HG03378 (cell line): ENCODE measurements around the gene NBPF12.
"Not testable (repeated sequence)": the region's sequence is repeated elsewhere in the genome, so short reads cannot be mapped to it uniquely, and the experiment has no call there.

Source experiments
- ATAC-seq: cut with Tn5 transposase; IDR thresholded peaks from one replicate; pipeline ENCODE4 v1.9.1; 2021; ENCODE audit warnings: mild to moderate bottlenecking, moderate library complexity; ENCODE audit not compliant: unreplicated experiment

NBPF12 gene

DNA sequence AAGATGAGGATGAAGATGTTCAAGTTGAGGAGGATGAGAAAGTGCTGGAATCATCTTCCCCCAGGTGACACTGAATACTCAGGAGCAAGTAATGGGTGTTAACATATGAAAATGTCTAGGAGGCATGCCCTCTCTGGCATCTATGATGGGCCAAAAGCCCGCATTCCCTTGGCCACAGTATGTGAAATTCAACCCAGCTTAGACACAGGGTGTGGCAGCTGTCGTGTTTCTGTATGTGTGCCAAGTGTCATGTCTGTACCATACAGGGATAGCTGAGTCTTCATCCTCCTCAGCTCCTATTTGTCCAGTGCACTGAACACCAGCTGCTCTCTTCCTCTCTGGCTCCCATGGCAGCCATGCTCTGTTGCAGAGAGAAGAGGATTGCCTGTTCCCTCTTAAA lies 32.5 kb downstream of the NBPF12 start:
- not testable (repeated sequence) for ATAC-seq

DNA sequence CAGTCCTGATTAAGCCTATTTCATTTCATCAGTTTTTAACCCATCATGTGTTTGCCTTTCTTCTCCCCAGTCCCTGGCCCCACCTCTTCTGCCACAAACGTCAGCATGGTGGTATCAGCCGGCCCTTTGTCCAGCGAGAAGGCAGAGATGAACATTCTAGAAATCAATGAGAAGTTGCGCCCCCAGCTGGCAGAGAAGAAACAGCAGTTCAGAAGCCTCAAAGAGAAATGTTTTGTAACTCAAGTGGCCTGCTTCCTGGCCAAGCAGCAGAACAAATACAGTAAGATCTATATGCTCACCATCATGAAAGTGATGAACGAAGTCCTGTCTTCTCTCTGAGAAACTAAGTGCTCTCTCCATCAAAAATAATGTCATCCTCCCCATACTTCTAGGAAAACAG lies 34.6 kb downstream of the NBPF12 start:
- ATAC-seq = not testable (repeated sequence)

DNA sequence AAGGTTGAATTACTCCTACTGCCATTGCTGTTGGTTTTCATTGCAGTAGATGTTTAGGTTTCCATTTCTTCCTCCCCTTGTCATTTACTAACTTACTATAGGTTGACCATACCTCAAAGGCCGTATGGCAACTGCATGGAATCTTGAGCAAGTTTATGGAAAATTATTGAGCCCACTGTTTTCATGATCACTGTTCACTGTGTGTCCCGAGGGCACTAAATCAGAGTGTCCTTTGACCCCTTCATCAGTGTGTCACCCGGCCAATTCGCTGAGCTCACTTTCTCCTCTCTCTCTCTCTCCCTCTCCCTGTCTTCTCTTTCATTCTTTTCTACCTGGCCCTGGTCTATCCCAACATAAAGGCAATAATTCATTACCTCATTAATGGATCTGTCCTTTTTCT lies 47.7 kb downstream of the NBPF12 start:
- not testable (repeated sequence) for ATAC-seq

DNA sequence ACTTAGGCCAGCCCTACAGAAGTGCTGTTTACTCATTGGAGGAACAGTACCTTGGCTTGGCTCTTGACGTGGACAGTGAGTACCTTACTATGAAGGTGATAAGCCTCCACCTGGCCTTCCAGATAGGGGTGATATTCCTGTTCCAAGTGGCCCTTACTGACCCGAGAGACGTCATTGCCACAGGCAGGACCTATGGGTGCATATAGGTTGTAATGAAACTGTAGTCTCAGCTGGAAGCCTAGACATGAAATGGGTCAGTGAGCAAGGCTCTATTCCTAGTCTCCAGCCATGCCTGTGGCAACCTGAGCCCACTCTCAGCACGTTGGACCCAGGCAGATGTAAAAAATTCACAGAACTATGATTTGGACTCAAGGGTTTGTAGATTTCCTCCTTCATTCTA lies 48.3 kb downstream of the NBPF12 start:
- not testable (repeated sequence) for ATAC-seq

DNA sequence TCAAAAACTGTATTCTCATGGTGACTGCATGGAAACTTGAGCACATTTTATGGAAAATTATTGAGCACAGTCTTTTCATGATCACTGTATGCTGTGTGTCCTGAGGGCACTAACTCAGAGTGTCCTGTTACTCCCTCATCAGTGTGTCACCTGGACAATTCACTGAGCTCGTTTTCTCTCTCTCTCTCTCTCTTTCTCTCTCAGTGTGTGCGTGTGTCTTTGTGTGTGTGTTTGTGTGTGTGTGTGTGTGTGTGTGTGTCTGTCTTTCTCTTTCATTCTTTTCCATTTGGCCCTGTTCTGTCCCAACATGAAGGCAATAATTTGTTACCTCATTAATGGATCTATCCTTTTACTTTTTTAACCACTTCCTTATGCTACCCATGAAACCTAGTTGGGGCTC lies 49.4 kb downstream of the NBPF12 start:
- not testable (repeated sequence) for ATAC-seq

DNA sequence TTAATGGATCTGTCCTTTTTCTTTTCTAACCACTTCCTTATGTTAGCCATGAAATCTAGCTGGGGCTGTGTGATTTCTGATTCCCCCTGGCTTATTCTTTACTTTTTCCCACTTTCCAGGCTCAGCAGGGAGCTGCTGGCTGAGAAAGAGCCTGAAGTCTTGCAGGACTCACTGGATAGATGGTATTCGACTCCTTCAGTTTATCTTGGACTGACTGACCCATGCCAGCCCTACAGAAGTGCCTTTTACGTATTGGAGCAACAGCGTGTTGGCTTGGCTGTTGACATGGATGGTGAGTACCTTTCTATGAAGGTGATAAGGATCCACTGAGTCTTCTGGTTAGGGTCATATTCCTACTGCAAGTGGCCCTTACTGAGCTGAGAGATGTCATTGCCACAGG lies 51.3 kb downstream of the NBPF12 start:
- ATAC-seq = not testable (repeated sequence)

DNA sequence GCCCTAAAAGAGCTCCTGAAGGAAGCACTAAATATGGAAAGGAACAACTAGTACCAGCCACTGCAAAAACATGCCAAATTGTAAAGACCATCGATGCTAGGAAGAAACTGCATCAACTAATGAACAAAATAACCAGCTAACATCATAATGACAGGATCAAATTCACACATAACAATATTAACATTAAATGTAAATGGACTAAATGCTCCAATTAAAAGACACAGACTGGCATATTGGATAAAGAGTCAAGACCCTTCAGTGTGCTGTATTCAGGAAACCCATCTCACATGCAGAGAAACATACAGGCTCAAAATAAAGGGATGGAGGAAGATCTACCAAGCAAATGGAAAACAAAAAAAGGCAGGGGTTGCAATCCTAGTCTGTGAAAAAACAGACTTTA lies 70.4 kb downstream of the NBPF12 start:
- ATAC-seq = not testable (repeated sequence)

DNA sequence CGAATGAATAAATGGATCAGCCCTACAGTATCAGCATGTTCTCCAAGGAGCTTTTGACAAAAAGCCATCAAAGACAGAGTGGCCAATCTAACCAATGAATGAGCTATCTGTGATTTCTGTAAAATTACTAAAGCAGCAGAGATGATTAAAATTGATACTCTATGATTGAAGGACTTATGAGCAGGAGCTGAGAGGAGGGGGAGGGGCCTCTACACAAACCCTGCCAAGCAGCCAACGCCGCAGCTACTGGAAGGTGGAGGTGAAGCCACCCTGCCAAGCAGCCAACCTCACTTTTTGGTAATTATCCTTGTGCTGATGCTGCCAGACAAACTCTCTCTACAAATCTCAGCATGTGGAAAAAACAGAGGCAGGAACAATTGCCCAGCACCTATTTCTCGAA lies 88.9 kb downstream of the NBPF12 start:
- not testable (repeated sequence) for ATAC-seq

DNA sequence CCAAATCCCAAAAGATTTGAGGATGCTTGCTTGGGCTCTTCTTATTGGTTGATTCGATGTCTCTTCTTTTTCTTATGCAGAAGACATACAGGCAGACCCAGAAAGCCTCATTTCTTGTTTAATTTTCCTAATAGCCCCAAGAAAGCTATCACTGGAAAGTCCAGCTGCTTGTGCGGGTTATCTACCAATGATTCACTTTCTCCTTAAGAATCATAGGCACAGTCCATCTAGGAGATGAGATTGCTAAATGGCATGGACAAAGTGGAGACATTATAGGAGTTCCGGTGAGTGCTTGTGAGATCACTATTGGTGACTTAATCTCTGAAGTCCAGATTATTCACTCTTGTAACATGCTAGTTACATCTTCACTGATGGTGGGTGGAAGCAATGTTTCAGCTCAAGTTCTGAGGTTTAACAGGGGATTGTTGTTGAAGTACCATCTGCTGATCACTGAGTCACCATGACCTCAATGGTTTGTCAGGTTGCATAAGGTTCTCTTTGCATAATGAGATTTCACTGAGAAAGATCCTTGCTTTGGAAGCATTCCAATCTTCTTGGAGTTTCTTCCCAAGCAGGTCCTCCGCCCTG lies 92.0 kb downstream of the NBPF12 start:
- ATAC-seq = not testable (repeated sequence)

DNA sequence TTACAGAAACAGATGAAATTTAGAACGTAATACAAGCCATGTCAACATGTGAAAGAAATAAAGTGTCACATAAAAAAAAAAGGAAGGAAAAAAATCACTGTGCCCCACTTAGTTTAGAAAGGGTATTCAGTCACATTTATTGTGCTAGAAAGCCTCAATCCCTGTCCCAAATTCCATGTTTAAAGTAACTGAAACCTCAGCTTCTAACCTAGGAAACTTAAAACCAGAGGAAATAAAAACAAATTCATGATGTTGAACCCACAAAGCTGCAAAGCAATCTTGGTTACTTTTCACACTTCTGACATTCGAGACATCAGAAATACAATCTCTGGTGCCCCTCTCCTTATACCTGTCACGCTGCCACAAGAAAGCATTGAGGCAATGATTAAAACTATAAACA lies 101.8 kb downstream of the NBPF12 start:
- no peak for ATAC-seq

DNA sequence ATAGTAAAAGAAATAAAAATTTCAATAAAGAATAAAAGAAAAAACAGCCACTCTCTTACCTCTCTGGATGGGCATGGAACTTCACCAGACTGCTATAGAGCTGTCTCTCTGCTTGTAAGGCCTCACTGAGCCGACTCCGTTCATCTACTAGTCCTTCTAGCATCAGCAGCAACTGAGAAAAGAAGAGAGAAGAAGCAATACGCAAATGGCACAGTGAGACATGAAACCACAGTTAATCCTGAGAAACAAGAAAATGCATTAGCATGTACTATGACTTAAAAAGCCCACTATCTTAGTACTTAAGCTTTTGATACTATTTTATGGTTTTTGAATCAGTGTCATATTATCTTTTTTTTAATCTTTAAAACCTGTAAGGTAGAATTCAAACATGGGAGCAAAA lies 104.8 kb downstream of the NBPF12 start:
- ATAC-seq = not testable (repeated sequence)

DNA sequence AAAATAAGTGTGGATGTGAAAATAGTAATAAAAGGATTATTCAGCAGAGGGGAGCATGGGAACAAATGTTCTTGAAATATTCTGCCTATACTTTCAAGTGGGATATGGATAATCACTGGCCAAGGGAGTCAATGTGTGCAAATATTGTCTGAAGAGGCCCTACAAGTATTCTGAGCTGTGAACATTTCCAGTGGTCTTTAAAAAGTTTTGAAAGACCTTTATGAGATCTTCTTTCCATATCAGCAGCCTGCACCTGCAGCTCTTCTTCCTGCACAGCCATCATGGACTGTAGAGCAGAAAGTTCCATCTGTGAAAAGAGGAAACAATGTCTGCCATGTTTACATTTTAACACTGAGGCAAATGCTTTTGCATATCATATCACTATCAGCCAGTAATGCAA lies 106.4 kb downstream of the NBPF12 start:
- ATAC-seq = not testable (repeated sequence)
